ENCODE data around the gene ALK.

The ALK gene

GRCh38 chr2:29655391-29656086, 265.8 kb downstream of the ALK start:
- no peak for TF ChIP-seq CTCF (IDR thresholded peaks at IDR 0.05; ENCODE audit: low read depth, low read length)
- no peak for DNase-seq (ENCODE audit: extremely low read depth, low read depth)

DNA sequence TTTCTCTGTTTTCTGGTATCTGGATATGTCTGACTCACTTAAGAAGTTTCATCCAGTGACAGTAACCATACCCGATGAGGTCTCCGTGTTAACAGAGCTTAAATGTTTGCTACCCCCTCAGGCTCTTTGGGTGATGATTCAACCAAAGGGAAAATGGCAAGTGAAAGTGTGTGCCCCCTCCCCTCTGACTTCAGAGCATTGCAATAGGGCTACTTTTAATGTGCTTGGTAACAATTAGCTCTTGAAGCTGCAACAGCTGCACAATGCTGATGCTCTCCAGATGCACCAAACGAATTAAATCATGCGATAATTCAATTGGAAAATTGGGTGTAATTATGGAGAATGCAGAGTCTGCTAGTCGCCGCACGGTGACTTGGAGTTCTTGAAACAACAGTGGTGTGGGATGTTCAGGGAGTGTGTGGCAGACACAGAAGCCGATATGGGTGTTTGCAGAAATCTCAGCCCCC, 270.7 kb downstream of the ALK start:
- no peak for DNase-seq (ENCODE audit: extremely low read depth, low read depth)
- no peak for TF ChIP-seq CTCF (IDR thresholded peaks at IDR 0.05; ENCODE audit: low read depth, low read length)

GRCh38 chr2:29644949-29645348, 276.4 kb downstream of the ALK start:
- no peak for TF ChIP-seq CTCF (IDR thresholded peaks at IDR 0.05; ENCODE audit: low read depth, low read length)
- no peak for DNase-seq (ENCODE audit: extremely low read depth, low read depth)

- no peak for TF ChIP-seq CTCF (IDR thresholded peaks at IDR 0.05; ENCODE audit: low read depth, low read length)
- DNase-seq (ENCODE audit: extremely low read depth, low read depth), result no peak
Measured at GRCh38 chr2:29643196-29643595, 278.2 kb downstream of the ALK start.

DNA sequence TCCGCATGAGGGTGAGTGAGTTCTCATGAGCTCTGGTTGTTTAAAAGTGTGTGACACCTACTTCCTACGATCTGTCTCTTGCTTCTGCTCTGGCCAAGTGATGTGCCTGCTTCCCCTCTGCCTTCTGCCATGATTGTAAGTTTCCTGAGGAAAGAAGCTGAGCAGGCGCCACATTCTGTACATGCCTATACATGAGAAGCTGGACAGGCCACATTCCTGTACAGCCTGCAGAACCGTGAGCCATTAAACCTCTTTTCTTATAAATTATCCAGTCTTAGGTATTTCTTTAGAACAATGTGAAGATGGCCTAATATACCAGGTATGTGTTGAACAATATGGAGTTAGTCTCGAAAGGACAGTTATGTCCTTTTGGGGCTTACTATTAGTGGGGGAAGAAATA, 281.0 kb downstream of the ALK start:
- TF ChIP-seq CTCF (IDR thresholded peaks at IDR 0.05; ENCODE audit: low read depth, low read length), result no peak
- no peak for DNase-seq (ENCODE audit: extremely low read depth, low read depth)

GRCh38 chr2:29638641-29639040, 282.7 kb downstream of the ALK start:
- TF ChIP-seq CTCF (IDR thresholded peaks at IDR 0.05; ENCODE audit: low read depth, low read length), result no peak
- DNase-seq (ENCODE audit: extremely low read depth, low read depth), result no peak

DNA sequence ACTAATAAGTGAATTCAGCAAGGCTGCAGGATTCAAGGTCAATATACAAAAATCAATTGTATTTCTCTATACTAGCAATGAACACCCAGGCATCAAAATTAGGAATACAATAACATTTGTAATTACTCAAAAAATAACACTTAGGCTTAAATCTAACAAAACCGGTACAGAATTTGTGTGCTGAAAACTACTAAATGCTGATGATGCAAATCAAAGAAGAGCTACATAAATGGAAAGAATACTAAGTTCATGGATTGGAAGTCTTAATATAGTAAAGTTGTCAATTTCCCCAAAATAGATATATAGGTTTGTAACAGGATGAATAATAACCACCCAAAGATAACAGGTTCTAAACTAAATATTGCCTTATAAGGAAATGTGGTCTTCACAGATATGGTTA, 286.5 kb downstream of the ALK start:
- no peak for DNase-seq (ENCODE audit: extremely low read depth, low read depth)
- TF ChIP-seq CTCF (IDR thresholded peaks at IDR 0.05; ENCODE audit: low read depth, low read length), result no peak

Measured in AG09319 (cell line).